HG03039 (cell line): ENCODE data around the gene TBCCD1.

Experiments
- ATAC-seq: cut with Tn5 transposase; IDR thresholded peaks from one replicate; pipeline ENCODE4 v1.9.1; 2021; ENCODE audit warnings: mild to moderate bottlenecking, moderate library complexity; ENCODE audit not compliant: unreplicated experiment

Gene TBCCD1, protein sequence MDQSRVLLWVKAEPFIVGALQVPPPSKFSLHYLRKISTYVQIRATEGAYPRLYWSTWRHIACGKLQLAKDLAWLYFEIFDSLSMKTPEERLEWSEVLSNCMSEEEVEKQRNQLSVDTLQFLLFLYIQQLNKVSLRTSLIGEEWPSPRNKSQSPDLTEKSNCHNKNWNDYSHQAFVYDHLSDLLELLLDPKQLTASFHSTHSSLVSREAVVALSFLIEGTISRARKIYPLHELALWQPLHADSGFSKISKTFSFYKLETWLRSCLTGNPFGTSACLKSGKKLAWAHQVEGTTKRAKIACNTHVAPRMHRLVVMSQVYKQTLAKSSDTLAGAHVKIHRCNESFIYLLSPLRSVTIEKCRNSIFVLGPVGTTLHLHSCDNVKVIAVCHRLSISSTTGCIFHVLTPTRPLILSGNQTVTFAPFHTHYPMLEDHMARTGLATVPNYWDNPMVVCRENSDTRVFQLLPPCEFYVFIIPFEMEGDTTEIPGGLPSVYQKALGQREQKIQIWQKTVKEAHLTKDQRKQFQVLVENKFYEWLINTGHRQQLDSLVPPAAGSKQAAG

DNA sequence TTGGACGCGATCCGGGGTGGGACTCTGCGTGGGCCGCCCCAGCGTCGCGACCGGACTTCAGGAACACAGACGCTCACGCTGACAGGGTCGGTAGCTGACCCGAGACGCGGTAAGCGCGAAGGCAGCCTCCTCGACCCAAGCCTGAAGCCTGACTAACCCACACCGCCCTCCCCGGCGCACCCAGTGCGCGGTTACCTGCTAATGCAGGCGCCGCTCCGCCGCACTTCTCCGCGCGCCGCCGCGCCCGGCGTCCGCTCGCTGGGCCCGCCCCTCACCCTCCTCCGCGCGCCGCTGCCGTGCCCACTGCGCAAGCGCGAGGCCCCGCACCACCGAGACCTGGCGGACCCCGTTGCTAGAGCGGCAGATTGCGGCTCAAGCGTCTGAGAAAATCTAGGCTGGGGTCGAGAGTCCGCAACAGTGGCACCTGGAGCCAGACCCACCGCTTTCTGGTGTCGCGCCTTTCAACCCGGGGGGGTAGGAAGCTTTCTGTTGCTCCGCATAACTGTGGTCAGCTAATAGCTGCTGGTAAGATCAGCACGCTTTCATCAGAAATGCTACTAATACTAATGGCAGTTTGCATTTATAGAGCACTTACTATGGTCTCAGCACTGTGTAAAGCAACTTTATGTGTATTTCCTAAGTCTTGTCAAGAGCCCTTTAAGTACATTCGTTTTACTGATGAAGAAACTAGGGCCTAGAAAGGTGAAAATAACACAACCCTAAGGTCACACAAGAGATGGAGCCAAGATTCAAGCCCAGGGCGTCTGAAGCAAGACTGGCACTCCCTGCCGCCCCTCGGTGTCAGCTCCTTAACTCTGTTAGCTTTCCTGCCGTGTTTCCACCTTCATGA is at the start of gene TBCCD1:
TSS of gene TBCCD1 (minus strand) at position 268 of the 850 bp plus-strand sequence. CDS start 3,010 bp downstream, outside the sequence.
- peak; percentile 41 for ATAC-seq

DNA sequence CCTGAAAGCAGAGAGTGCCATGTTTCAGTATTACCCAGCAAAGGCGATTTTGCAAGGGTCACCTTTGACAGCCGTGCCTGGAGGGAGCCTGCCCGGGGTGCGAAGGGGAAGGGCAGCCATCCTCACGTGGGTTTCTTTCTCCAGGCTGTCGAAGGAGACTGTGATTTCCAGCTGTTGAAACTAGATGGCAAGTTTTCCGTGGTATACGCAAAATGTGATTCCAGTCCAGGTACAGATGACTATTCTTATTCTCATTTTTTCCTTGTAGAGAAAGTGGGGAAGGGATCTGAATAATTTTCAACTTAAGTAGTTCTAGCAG is 49.1 kb upstream of the TBCCD1 start:
- ATAC-seq, result no peak

DNA sequence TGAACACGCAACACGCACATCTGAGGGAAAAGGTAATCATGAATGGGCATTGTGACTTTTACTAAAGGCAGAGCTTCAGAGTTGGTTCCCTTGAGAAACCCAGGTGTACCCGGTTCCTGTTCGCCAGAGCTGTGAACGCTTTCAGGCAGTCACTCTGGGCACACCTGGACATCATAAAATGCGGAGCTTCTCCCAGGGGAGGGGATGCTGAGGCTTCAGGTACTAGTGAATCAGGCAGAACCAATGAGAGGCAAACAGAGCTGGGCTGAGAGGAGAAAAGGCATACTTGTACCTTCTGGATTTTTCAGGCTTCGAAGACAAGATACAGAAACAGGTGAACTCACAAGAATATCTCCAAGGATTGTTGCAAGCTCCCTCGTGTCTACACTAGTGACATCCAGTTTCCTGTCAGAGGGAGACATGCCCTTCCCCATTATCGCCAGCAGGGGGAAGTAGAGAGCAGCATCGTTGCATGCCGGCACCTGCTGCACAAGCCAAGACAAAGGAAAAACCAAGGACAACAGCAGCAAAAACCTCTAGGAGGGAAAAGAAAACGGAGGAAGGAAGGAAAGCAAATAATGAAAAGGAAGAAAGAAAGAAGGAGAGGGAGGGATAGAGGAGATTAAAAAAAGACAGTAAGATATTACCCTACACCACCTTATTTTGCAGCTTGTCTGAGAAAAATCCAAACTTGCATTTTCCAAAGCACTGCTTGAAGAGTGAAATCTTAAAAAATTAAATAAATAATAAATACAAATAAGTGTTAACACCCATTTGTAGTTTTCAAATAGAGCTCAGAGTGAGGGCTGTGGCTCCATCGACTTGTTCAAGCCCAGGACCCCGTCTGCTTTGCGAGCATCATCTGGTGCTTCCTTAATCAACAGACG is 47.7 kb upstream of the TBCCD1 start:
- ATAC-seq, result peak; percentile 49

DNA sequence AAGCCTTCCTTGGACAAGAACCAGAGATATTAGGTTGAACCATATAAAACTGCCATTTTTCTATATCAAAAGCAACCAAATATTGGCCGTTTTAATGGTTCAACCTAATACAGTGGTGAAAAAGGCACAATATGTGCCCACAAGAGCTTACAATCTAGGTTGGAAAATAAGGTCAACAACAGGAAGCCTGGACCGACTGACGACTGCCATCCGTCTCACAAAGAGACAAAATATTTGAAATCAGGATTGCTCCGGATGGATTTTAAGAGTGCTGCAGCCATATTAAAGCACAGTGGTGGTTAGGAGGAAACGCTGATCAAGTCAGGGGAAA is 47.1 kb upstream of the TBCCD1 start:
- ATAC-seq, result no peak

DNA sequence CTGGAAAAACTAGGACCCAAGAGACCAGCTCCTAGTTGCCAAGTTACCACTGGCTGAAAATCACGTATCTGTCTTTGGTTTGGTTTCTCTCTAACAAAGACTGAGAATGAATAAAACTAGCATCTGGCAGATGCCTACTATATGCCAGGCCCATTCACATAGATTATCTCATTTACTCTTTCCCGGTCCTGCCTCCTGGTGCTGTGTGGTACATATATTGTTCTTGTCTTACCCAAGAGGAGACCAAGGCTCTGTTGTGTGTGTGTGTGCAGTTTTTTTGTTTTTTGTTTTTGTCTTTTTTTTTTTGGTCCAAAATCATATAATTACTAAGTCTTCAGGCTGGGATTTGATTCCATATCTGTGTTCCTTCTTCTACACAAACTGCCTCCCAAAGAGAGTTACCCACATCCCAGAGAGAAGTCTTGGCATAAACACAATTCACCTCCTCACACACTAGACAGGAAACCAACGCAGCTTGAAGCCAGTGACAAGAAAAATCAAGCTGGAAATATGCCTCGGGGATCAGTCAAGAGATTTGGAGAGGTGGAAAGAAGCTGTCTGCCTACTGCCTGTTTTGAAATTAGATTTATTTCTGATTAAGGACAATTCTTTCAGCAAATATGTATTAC is 46.6 kb upstream of the TBCCD1 start:
- ATAC-seq, result no peak

DNA sequence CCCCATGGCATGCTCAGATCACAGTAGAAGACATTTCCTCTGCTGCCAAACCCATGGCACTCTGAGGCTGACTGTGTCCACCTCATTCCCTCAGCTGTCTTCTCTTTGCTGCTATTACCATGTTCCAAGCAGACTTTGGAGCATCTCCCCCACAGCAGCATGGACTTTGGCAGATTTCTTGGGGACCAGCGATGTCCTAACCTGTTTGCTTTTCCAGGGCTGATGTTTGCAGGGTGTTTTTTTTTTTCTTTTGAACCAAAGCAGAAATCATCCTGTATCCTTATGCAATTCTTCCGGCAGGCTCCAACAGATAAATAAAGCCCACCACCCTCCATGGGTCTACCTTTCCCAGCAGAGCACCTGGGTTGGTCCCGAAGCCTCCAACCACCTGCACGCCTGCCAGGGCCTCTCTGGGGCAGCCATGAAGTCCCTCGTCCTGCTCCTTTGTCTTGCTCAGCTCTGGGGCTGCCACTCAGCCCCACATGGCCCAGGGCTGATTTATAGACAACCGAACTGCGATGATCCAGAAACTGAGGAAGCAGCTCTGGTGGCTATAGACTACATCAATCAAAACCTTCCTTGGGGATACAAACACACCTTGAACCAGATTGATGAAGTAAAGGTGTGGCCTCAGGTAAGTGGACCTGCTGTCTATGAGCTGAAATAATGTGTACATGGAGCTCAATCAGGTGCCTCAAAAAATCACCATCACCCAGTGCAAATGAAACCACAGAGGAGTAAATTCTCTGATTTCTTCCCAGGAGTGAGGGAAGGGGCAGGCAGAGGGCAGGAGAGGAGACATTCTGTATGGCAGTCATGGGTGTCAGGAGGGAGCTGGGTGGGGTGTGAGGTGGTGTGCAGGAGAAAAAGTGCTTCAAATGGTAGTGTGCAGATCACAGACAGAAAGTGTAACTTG is 45.8 kb upstream of the TBCCD1 start, which contains the start of gene AHSG:
TSS of gene AHSG (plus strand) at position 340 of the 916 bp plus-strand sequence. CDS start at position 422, 82 bp downstream.
- no peak for ATAC-seq

DNA sequence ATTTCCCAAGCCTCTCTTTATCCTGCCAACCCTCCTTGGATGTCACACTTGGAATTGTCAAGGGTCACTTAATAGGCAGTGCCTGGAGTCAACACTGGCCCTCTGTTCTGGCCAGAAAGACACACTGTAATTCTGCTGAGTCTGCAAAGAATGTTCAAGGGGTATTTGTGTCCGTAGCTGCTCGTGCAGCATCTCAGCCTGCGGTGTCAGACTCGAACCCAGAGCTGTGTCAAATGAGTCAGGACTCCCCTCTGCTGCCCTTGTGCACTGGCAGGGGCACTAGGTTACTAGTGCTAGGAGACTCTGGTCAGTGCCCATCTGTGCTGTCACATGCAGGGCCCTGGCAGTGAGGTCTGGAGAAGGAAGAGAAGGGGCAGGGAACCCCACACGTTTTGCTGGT is 44.9 kb upstream of the TBCCD1 start:
- no peak for ATAC-seq

DNA sequence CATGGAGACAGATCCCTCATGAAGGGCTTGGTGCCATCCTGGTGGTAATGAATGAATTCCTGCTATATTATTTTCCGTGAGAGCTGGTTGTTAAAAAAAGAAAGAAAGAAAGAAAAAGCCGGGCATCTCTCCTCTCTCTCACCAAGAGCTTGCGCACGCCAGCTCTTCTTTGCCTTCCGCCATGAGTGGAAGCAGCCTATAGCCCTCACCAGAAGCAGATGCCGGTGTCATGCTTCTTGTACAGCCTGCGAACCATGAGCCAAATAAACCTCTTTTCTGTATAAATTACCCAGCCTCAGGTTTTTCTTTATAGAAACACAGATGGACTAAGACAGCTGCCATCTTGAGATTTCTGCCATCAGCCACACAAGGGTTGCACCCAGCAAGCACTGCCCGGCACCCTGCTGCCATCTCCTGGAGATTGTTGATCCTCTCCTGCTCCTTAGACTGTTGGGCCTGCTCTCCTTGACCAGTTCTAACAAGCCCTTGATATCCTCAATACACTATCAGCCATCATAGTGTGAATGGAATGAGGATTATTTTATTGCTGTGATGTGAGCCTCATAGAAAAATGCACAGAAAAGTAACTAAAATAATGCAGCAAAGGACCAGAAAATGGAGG is 42.2 kb upstream of the TBCCD1 start:
- ATAC-seq, result no peak

DNA sequence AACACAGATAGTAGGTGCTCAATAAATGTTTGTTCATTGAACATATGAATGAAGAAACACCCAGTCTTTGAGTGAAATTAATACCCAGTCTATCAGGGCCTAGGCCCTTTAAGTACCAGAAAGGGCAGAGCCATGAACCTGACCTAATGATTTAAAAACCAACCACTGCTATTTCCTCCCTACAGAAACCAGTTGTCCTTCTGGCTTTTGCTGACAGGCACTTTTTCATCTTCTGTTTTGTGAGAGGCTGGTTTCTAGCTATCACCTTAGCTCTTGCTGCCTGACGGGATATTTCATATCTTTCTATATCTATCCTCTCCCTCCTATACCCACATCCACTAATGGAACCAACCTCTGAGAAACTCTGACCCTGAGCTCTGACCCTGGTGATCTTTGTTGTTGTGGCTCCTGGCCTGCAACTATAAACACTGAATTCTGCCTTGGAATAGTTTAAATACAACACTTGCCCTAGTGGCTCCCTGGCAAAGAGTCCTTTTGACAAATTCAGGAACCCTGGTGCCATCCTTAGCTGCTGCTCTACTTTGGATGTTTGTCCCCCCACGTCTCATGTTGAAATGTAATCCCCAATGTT is 41.6 kb upstream of the TBCCD1 start:
- no peak for ATAC-seq

DNA sequence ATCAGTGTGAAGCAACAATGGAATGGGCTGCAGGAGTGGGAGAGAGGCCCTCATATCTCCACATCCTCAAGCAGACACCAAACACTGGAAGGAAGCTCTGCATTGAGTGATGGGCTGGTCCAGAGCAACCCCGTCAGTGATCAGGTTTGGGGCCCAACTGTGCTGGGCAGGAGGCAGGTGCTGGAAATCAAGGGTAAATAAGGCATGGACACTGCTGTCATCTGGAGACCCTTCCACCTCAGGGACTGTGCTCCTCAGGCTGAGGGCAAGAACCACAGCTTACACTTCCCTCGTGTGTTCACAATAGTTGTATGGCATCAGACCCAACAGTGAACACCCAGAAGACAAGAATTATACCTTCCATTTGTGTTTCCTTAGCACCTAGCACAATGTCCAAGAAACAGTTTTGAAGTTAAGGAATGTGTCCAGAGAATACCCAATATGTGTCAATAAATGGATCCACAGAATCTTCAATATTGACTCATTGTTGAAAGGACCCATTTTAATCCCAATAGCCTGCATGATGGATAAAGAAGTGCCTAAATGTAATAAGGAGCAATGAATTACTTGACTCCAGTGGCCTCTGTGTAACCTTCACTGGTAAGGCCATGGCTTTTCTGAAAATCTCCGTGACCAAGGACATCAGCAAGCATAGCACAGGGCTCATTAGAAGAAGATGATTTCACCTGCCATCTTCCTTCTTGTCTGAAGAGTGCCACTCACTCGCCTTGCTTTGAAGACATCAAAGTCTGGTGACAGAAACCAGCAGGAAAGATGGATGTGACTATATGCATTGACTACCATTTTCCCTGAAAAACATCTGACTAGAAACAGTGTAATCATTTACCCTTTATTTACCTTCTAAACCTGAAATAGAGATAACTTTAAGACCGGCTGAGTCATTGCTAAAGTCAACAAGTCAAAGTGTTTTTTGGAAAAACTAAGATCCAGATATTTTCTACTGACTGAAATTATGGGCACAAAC is 38.7 kb upstream of the TBCCD1 start:
- no peak for ATAC-seq

DNA sequence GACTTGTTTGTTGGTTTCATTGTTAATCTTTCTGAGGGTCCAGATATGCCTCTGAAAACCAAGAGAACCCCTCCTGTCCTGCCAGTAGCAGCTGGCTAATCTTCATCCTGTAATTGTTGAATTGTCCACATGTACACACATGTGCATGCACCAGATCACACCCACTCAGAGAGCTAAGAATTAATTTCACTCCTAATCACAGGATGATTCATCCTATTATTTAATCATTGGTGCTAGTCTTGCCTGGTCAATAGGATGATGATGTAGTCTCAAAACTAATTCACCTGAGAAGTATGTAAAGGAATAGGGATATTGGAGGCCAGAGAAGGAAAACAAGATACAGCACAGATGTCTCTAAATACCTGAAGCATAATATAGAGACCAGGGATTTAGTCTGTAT is 37.9 kb upstream of the TBCCD1 start:
- ATAC-seq, result no peak

DNA sequence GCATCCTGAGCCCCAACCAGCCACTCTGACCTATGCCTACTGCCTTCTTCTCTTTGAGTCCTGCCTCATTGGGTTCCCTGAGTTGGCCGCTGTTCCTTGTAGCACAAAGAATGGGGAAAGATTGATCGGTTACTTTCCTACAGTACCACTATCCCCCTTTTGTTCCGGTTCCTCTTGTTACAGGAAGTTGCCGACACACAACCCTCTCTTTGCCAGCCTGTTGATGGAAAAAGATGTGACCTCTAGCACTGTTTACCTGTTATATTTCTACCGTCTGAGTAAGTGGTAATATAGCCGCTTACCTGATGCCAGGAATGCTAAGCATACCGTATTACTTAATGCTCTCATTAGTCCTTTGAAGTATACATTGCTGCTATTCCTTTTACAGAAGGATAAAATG is 36.0 kb upstream of the TBCCD1 start:
- no peak for ATAC-seq

DNA sequence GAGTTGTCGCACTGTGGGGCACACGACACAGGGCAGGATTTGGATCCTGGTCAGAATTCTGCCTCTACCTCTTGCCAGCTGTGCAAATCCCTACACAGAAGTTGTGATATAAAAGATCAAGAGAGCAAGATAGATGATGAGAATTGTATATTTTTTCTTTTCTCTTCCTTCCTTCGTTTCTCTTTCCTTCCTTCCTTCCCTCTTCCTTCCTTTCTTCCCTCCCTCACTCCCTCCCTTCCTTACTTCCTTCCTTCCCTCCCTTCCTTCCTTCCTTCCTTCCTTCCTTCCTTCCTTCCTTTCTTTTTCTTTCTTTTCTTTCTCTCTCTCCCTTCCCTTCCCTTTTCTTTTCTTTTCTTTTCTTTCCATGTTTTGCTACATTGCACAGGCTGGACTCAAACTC is 33.8 kb upstream of the TBCCD1 start:
- ATAC-seq, result no peak

DNA sequence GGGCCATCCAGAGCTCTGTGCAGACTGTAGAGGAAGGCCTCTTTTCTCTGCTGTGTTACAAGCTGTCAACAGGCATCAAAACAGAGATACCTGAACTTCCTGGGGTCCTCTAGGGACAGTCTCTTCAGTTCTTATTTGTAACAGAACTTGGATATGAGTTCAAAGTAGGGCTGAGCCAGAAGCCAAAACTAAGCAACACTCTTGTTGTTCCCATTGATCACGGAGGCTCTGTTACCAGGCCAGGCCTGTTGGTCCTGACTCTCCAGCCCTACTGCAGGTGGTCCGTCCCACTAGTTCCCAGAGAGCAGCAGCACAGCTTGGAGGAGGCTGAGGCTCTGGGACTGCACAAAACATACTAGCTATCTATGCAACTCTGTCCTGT is 32.6 kb upstream of the TBCCD1 start:
- ATAC-seq, result no peak

DNA sequence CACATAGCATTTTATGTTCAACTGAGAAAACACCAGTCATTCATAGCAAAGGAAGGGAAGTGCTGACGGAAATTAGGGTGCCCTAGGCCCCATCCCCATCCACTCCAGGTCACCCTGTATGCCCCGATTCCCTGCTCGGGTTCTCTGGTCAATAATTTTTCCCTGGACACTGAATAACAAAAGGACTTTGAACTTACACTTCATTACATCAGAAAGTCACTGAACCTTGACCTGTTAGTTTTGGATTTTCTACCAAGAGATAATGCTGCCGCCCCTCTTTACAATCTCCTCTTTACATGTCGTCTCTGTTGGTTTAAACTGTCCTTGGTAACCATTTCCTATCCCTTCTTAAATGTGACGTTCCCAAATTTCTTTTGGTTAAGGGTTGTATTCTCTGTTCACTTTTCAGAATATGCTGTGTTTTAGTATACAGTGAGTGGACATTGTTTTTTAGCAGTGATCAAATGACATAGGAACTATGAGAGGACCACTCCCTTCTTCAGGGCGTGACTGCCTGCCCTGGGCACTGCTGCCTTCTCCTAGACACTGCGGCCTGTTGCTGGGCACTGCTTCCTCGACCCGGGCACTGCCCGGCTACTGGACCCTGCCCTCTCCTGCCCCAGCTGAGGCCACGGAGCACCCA is 32.1 kb upstream of the TBCCD1 start:
- no peak for ATAC-seq

DNA sequence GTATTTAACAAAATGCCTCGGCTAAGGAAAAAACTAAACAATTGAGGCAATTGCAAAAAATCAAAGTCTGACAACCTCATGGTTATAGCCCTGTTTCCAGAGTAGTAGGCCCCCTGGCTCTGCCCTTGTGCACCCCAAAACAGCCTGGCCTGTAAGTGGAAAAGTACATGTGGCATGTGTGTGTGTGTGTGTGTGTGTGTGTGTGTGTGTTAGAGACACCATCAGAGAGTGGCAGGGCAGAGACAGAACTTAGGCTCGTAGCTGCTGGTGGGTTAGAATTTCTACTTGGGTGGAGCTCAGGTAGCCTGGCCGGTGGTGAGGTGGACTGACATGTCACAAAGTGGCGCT is 31.6 kb upstream of the TBCCD1 start:
- no peak for ATAC-seq
